Large intestine (tissue), 3 donors: Measurements from ENCODE around the gene GRID1. TPM values are rescaled to one million over a fixed set of nuclear protein-coding genes. Genes with fewer than 3 reads are reported as not detected.

ENCODE experiments used
- DNase-seq, 2 donors: peaks; one replicate each; pipeline versions ENCODE4 v3.0.0 to v3.0.0-alpha.2; 2013
- H3K27ac ChIP-seq: one replicate; pipeline ENCODE4 v1.5.1; 2013; ENCODE audit warnings: low read length
- H3K27me3 ChIP-seq: 2 replicates; pipeline ENCODE4 v1.6.1; 2013; ENCODE audit warnings: low read length; ENCODE audit not compliant: control insufficient read depth, insufficient read depth
- H3K36me3 ChIP-seq: 2 replicates; pipeline ENCODE4 v1.6.1; 2013; ENCODE audit warnings: low read length; ENCODE audit not compliant: control insufficient read depth, insufficient read depth
- H3K4me1 ChIP-seq: one replicate; pipeline ENCODE4 v1.6.1; 2013; ENCODE audit warnings: low read length; ENCODE audit not compliant: control insufficient read depth, insufficient read depth
- H3K4me3 ChIP-seq: one replicate; pipeline ENCODE4 v1.5.1; 2013; ENCODE audit warnings: low read length
- H3K9me3 ChIP-seq: one replicate; pipeline ENCODE4 v1.6.1; 2013; ENCODE audit warnings: mild to moderate bottlenecking, low read depth, low read length, moderate library complexity; ENCODE audit not compliant: control insufficient read depth
- WGBS: methylation state at CpG from one replicate; pipeline ENCODE4 v1.1.5; 2013; ENCODE audit warnings: low lambda C conversion rate; ENCODE audit not compliant: insufficient coverage; 5-methylcytosine and 5-hydroxymethylcytosine counted together
- polyA plus RNA-seq: library from polyadenylated mRNA; unstranded; fragments of 120-200 nt; gene quantifications from one replicate; pipeline ENCODE4 v1.2.1, GENCODE V29; 2013

Gene GRID1
- polyA plus RNA-seq, 1 donor, result 1.7 TPM

GRCh38 chr10:86339226-86339865, 27.2 kb downstream of the GRID1 start:
- no CpG with 5 or more reads among the region's 12 CpGs for WGBS
- no peaks in the 10 kb centered on the region for H3K9me3 ChIP-seq
- no peak for DNase-seq
- H3K36me3 ChIP-seq, result no peaks in the 10 kb centered on the region
- H3K27ac ChIP-seq, result no peak overlapping the region
- no peaks in the 10 kb centered on the region for H3K4me1 ChIP-seq
- H3K27me3 ChIP-seq, result peaks cover 9% of the 10 kb centered on the region
- H3K4me3 ChIP-seq, result no peak overlapping the region

GRCh38 chr10:86337121-86337601, 29.4 kb downstream of the GRID1 start:
- peaks cover 7% of the 10 kb centered on the region for H3K27me3 ChIP-seq
- H3K36me3 ChIP-seq, result no peaks in the 10 kb centered on the region
- no peaks in the 10 kb centered on the region for H3K9me3 ChIP-seq
- no CpG with 5 or more reads among the region's 13 CpGs for WGBS
- H3K4me3 ChIP-seq, result no peak overlapping the region
- no peaks in the 10 kb centered on the region for H3K4me1 ChIP-seq
- no peak overlapping the region for H3K27ac ChIP-seq
- no peak for DNase-seq

GRCh38 chr10:86336341-86336740, 30.3 kb downstream of the GRID1 start:
- Histone ChIP-seq H3K4me3 (no peak overlapping the region), H3K27ac (no peak overlapping the region), H3K36me3 (no peaks in the 10 kb centered on the region), H3K4me1 (no peaks in the 10 kb centered on the region), H3K9me3 (no peaks in the 10 kb centered on the region), H3K27me3 (peaks cover 6% of the 10 kb centered on the region)
- no peak for DNase-seq
- WGBS, result no CpG with 5 or more reads among the region's 10 CpGs

GRCh38 chr10:86335831-86336230, 30.8 kb downstream of the GRID1 start:
- Histone ChIP-seq H3K27ac (no peak overlapping the region), H3K27me3 (peaks cover 6% of the 10 kb centered on the region), H3K9me3 (no peaks in the 10 kb centered on the region), H3K4me3 (no peak overlapping the region), H3K36me3 (no peaks in the 10 kb centered on the region), H3K4me1 (no peaks in the 10 kb centered on the region)
- DNase-seq, result no peak
- WGBS, result no CpG with 5 or more reads among the region's 1 CpG

- H3K27ac ChIP-seq, result no peak overlapping the region
- no peaks in the 10 kb centered on the region for H3K36me3 ChIP-seq
- H3K27me3 ChIP-seq, result peaks cover 6% of the 10 kb centered on the region
- no peaks in the 10 kb centered on the region for H3K9me3 ChIP-seq
- no peaks in the 10 kb centered on the region for H3K4me1 ChIP-seq
- H3K4me3 ChIP-seq, result no peak overlapping the region
- no peak for DNase-seq
Measured at GRCh38 chr10:86335257-86335656, 31.3 kb downstream of the GRID1 start.

GRCh38 chr10:86334488-86335085, 32.0 kb downstream of the GRID1 start:
- H3K4me3 ChIP-seq, result no peak overlapping the region
- no peaks in the 10 kb centered on the region for H3K36me3 ChIP-seq
- H3K27ac ChIP-seq, result no peak overlapping the region
- DNase-seq, result no peak
- WGBS, result no CpG with 5 or more reads among the region's 4 CpGs
- no peaks in the 10 kb centered on the region for H3K4me1 ChIP-seq
- peaks cover 6% of the 10 kb centered on the region for H3K27me3 ChIP-seq
- H3K9me3 ChIP-seq, result no peaks in the 10 kb centered on the region

- H3K27ac ChIP-seq, result no peak overlapping the region
- H3K4me3 ChIP-seq, result no peak overlapping the region
- no peaks in the 10 kb centered on the region for H3K9me3 ChIP-seq
- peaks cover 6% of the 10 kb centered on the region for H3K27me3 ChIP-seq
- WGBS, result 100% methylated on average over 1 of the region's 7 CpGs
- no peak for DNase-seq
- no peaks in the 10 kb centered on the region for H3K36me3 ChIP-seq
- no peaks in the 10 kb centered on the region for H3K4me1 ChIP-seq
Measured at GRCh38 chr10:86333826-86334487, 32.6 kb downstream of the GRID1 start.

GRCh38 chr10:86331861-86332260, 34.7 kb downstream of the GRID1 start:
- Histone ChIP-seq H3K9me3 (no peaks in the 10 kb centered on the region), H3K27ac (no peak overlapping the region), H3K4me3 (no peak overlapping the region), H3K4me1 (no peaks in the 10 kb centered on the region), H3K36me3 (no peaks in the 10 kb centered on the region), H3K27me3 (peaks cover 6% of the 10 kb centered on the region)
- WGBS, result no CpG with 5 or more reads among the region's 8 CpGs
- no peak for DNase-seq

- no peak for DNase-seq
- Histone ChIP-seq H3K9me3 (no peaks in the 10 kb centered on the region), H3K36me3 (no peaks in the 10 kb centered on the region), H3K4me1 (no peaks in the 10 kb centered on the region), H3K4me3 (no peak overlapping the region), H3K27ac (no peak overlapping the region), H3K27me3 (peaks cover 6% of the 10 kb centered on the region)
- WGBS, result no CpG with 5 or more reads among the region's 10 CpGs
Measured at GRCh38 chr10:86330778-86331763, 35.5 kb downstream of the GRID1 start.
